Spinal cord (tissue), 10 donors: ENCODE data around the gene IDH3G. TPM values are rescaled to one million over a fixed set of nuclear protein-coding genes. Genes with fewer than 3 reads are reported as not detected.
"Not testable (repeated sequence)": the region's sequence is repeated elsewhere in the genome, so short reads cannot be mapped to it uniquely, and the experiment has no call there.

Experiments
- DNase-seq, 6 donors: peaks; one replicate each; pipeline versions ENCODE4 v3.0.0 to v3.0.0-alpha.2; 2013 to 2015; ENCODE audit warnings: low spot score in 6 of 6, low read depth in 4 of 6
- H3K27ac ChIP-seq: one replicate; pipeline ENCODE4 v1.5.1; 2013; ENCODE audit warnings: low read depth, low read length, control low read depth
- H3K27me3 ChIP-seq: one replicate; pipeline ENCODE4 v1.6.1; 2013; ENCODE audit warnings: low read length; ENCODE audit not compliant: control insufficient read depth, insufficient read depth
- H3K36me3 ChIP-seq: one replicate; pipeline ENCODE4 v1.6.1; 2013; ENCODE audit warnings: low read length; ENCODE audit not compliant: control insufficient read depth, insufficient read depth
- H3K4me1 ChIP-seq: one replicate; pipeline ENCODE4 v1.6.1; 2013; ENCODE audit warnings: low read length; ENCODE audit not compliant: control insufficient read depth, insufficient read depth
- H3K4me3 ChIP-seq: one replicate; pipeline ENCODE4 v1.5.1; 2013; ENCODE audit warnings: low read depth, low read length, control low read depth
- H3K9me3 ChIP-seq: one replicate; pipeline ENCODE4 v1.6.1; 2013; ENCODE audit warnings: low read length; ENCODE audit not compliant: control insufficient read depth, insufficient read depth
- WGBS: methylation state at CpG from one replicate; pipeline ENCODE4 v1.1.5; 2013; ENCODE audit warnings: missing lambda C conversion rate; ENCODE audit not compliant: insufficient coverage; 5-methylcytosine and 5-hydroxymethylcytosine counted together
- polyA plus RNA-seq, 2 donors: library from polyadenylated mRNA; unstranded; fragments of 120-200 nt; gene quantifications; one replicate each; pipeline ENCODE4 v1.2.1, GENCODE V29; 2013; ENCODE audit not compliant: insufficient read length in 2 of 2
- total RNA-seq, 2 donors: library from RNA; depleted of rRNA in 1 of 2; stranded (reverse); fragments of 120-200 nt in 1 of 2; fragments of >200 nt in 1 of 2; gene quantifications; one replicate each; pipeline versions ENCODE4 v1.2.3 to v1.2.4, GENCODE V29; 2013 to 2014
- donor health status: healthy.

IDH3G gene
- total and polyA plus RNA-seq, 4 donors, result 36.3 to 138 (median 90.4) TPM

GRCh38 chrX:153745067-153745433 lies 49.1 kb downstream of the IDH3G start:
- DNase-seq, H3K27me3 ChIP-seq, H3K4me3 ChIP-seq, H3K27ac ChIP-seq, H3K9me3 ChIP-seq: not testable (repeated sequence)
- peaks cover 14% of the 10 kb centered on the region for H3K36me3 ChIP-seq
- 60% methylated on average over 12 of the region's 12 CpGs for WGBS
- H3K4me1 ChIP-seq, result peaks cover 13% of the 10 kb centered on the region

- Histone ChIP-seq H3K4me3 (no peak overlapping the region), H3K36me3 (peaks cover 19% of the 10 kb centered on the region), H3K27ac (no peak overlapping the region), H3K4me1 (peaks cover 13% of the 10 kb centered on the region), H3K27me3 (no peaks in the 10 kb centered on the region), H3K9me3 (peaks cover 2% of the 10 kb centered on the region)
- WGBS, result 27% methylated on average over 35 of the region's 38 CpGs
- DNase-seq, result peak in 2 of 6 donors; percentile 44 to 69
Measured at GRCh38 chrX:153744210-153745066, 49.7 kb downstream of the IDH3G start.

DNA sequence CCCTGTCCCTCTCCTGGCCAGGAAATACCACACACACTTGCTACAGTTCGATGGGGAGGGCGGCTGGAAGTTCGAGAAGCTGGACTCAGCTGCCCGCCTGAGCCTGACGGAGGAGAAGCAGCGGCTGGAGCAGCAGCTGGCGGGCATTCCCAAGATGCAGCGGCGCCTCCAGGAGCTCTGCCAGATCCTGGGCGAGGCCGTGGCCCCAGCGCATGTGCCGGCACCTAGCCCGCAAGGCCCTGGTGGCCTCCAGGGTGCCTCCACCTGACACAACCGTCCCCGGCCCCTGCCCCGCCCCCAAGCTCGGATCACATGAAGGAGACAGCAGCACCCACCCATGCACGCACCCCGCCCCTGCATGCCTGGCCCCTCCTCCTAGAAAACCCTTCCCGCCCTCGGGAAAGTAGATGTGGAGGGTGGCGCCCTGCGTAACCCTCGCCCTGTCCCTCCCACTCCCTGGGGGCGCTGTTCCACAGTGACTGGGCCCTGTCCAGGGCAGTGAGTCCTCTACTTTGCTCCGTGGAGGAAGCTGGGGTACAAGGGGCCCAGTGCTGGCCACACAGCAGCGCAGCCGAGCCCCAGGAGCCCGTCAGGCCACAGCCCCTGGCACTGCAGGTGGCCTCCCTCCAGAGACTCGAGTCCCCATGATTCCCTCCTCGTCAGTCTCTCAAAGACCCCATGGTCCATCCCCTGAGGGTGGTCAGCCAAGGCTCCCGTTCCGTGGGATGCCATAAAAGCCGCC lies 50.5 kb downstream of the IDH3G start:
- not testable (repeated sequence) for DNase-seq, H3K9me3 ChIP-seq, H3K27ac ChIP-seq, H3K4me3 ChIP-seq, H3K27me3 ChIP-seq
- 47% methylated on average over 31 of the region's 35 CpGs for WGBS
- Histone ChIP-seq H3K4me1 (peaks cover 13% of the 10 kb centered on the region), H3K36me3 (peaks cover 22% of the 10 kb centered on the region)

- H3K27ac ChIP-seq, H3K9me3 ChIP-seq, DNase-seq, H3K27me3 ChIP-seq, H3K4me3 ChIP-seq: not testable (repeated sequence)
- Histone ChIP-seq H3K4me1 (peaks cover 13% of the 10 kb centered on the region), H3K36me3 (peaks cover 28% of the 10 kb centered on the region)
- 92% methylated on average over 10 of the region's 32 CpGs for WGBS
Measured at GRCh38 chrX:153742796-153743467, 51.2 kb downstream of the IDH3G start.

- 88% methylated on average over 13 of the region's 14 CpGs for WGBS
Measured at GRCh38 chrX:153742111-153742510, 52.1 kb downstream of the IDH3G start.

DNA sequence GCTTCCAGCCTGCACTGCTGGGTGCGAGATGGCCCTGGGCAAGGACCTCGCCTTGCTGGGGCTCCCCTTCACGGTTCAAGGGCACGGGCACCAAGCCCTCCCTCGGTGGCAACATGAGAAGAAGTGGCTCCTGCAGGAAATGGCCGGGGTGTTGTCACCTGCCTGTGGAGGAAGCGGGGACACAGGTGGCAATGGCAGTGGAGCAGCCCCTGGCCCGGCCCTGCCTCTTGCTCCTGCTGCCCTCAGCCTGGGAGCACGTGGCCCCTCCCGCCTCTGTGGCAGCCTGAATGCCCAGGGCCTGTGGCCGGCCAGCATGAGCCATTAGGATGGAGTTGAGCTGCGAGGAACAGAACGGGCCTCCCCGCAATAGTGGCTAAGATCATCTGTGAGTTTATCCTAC lies 52.7 kb downstream of the IDH3G start:
- Histone ChIP-seq H3K9me3 (no peaks in the 10 kb centered on the region), H3K27me3 (no peaks in the 10 kb centered on the region), H3K27ac (no peak overlapping the region), H3K4me1 (peaks cover 17% of the 10 kb centered on the region), H3K4me3 (no peak overlapping the region), H3K36me3 (peaks cover 41% of the 10 kb centered on the region)
- no peak for DNase-seq
- 84% methylated on average over 13 of the region's 14 CpGs for WGBS

More at GRCh38 chrX:153742111-153742510, 52.1 kb downstream of the IDH3G start:
- DNase-seq, H3K9me3 ChIP-seq, H3K4me3 ChIP-seq, H3K27ac ChIP-seq, H3K27me3 ChIP-seq: not testable (repeated sequence)
- Histone ChIP-seq H3K36me3 (peaks cover 35% of the 10 kb centered on the region), H3K4me1 (peaks cover 13% of the 10 kb centered on the region)

GRCh38 chrX:153740631-153741222 lies 53.4 kb downstream of the IDH3G start:
- H3K9me3 ChIP-seq, result no peaks in the 10 kb centered on the region
- no peaks in the 10 kb centered on the region for H3K27me3 ChIP-seq
- H3K4me3 ChIP-seq, result no peak overlapping the region
- no peak for DNase-seq
- 86% methylated on average over 15 of the region's 16 CpGs for WGBS
- H3K36me3 ChIP-seq, result peaks cover 45% of the 10 kb centered on the region
- H3K4me1 ChIP-seq, result peaks cover 18% of the 10 kb centered on the region
- no peak overlapping the region for H3K27ac ChIP-seq

DNA sequence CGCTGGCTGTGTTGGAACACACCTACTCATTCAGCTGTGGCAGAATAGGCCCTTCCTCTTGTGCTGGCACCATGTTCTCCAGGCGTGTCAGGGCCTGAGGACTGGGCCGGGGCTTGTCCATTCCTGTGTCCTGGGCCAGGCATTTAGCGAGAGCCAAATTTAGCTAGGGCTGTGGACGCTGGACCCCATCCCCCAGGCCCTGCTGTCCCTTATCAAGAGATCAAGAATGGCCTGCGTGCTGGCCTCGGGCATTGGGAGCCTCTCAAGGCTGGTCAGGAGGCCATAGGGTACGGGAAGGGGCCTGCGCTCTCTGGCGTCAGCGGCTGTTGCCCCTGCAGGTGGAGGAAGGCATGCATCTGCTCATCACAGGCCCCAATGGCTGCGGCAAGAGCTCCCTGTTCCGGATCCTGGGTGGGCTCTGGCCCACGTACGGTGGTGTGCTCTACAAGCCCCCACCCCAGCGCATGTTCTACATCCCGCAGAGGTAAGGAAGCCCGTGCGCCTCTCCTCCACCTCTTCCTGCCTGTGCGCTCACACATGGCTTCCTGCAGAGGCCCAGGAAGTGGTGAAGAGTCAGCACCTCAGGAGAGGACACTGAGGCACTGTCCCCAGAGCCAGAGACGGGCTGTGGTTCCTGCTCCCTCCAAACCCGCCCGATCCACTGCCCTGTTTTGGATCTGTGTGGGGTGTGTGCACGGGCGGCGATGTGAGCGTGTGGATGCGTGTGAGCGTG lies 54.3 kb downstream of the IDH3G start:
- Histone ChIP-seq H3K27ac (no peak overlapping the region), H3K27me3 (no peaks in the 10 kb centered on the region), H3K4me3 (no peak overlapping the region), H3K4me1 (peaks cover 18% of the 10 kb centered on the region), H3K9me3 (no peaks in the 10 kb centered on the region), H3K36me3 (peaks cover 45% of the 10 kb centered on the region)
- WGBS, result 86% methylated on average over 28 of the region's 29 CpGs
- DNase-seq, result no peak
